ENCODE data around the gene C17orf67. TPM values are rescaled to one million over a fixed set of nuclear protein-coding genes. Genes with fewer than 3 reads are reported as not detected.

C17orf67 gene
- total RNA-seq, 1 experiment from 2014 or later = 1.0 TPM

GRCh38 chr17:56824503-56824902, 9.2 kb downstream of the C17orf67 start:
- H2BK12ac ChIP-seq (ENCODE audit: insufficient read length, low read depth, low read length) = no peak overlapping the region
- Mint-ChIP-seq H3K4me1 (peaks cover 5 to 8% of the 10 kb centered on the region in 2 experiments), H3K27me3 (ENCODE audit: low read depth) (no peaks in the 10 kb centered on the region), H3K36me3 (ENCODE audit: insufficient read depth in 1 of 3, low read depth in 3 of 3) (peaks cover 0 to 7% (median 1%) of the 10 kb centered on the region in 3 experiments; a peak in 4 of 7 replicates), H3K27ac (no peak overlapping the region), H3K9me3 (no peaks in the 10 kb centered on the region; a peak in 1 of 5 replicates), H3K4me3 (no peak overlapping the region)
- no peak overlapping the region for H2AFZ ChIP-seq (ENCODE audit: low read length)
- no peak overlapping the region for H3K9ac ChIP-seq (ENCODE audit: extremely low read depth, insufficient read length, low read length)
- no peaks in the 10 kb centered on the region for H3K79me1 ChIP-seq (ENCODE audit: insufficient read depth, low read depth, low read length, poor library complexity, severe bottlenecking)
- H3K79me2 ChIP-seq (ENCODE audit: insufficient read depth, low read length) = no peaks in the 10 kb centered on the region
- no peak overlapping the region for H2BK20ac ChIP-seq (ENCODE audit: low read depth, low read length, poor library complexity, severe bottlenecking)
- no peak overlapping the region for H4K91ac ChIP-seq (ENCODE audit: insufficient read length, low read depth, low read length)
- no peak overlapping the region for H3K27ac ChIP-seq (ENCODE audit: insufficient read length, low read depth, low read length)
- H2BK120ac ChIP-seq (ENCODE audit: low read depth, low read length, poor library complexity, severe bottlenecking) = no peak overlapping the region
- no peak overlapping the region for H3K18ac ChIP-seq (ENCODE audit: insufficient read length, low read depth, low read length)
- no peak overlapping the region for H4K5ac ChIP-seq (ENCODE audit: insufficient read length, low read depth, low read length)
- no peak overlapping the region for H3K14ac ChIP-seq (ENCODE audit: insufficient read depth, low read length)
- no peak overlapping the region for H3K56ac ChIP-seq (ENCODE audit: insufficient read length, low read depth, low read length)
- no peak for DNase-seq
- no peaks in the 10 kb centered on the region for H3K23me2 ChIP-seq (ENCODE audit: insufficient read length, low read depth, low read length, poor library complexity, severe bottlenecking)
- no peak overlapping the region for H2BK15ac ChIP-seq (ENCODE audit: low read depth, low read length)
- no peaks in the 10 kb centered on the region for H3K4me1 ChIP-seq (ENCODE audit: insufficient read depth, low read length)
- H3K27me3 ChIP-seq (ENCODE audit: insufficient read depth, low read length) = no peaks in the 10 kb centered on the region
- no peak overlapping the region for H3K4me2 ChIP-seq (ENCODE audit: insufficient read depth, insufficient read length, low read length)
- H3K4ac ChIP-seq (ENCODE audit: low read depth, low read length) = no peak overlapping the region
- no peaks in the 10 kb centered on the region for H3K9me3 ChIP-seq (ENCODE audit: control insufficient read depth, low read depth, low read length)
- no peak for TF ChIP-seq CTCF (conservative IDR thresholded peaks at IDR 0.05)
- no peak overlapping the region for H3T11ph ChIP-seq (ENCODE audit: low read length)
- H2AK5ac ChIP-seq (ENCODE audit: insufficient read length, low read length) = no peak overlapping the region
- no peak overlapping the region for H4K8ac ChIP-seq (replicated peaks; ENCODE audit: insufficient read length, low read depth, low read length)
- no CpG with 5 or more reads among the region's 1 CpG for WGBS (ENCODE audit: extremely low coverage, insufficient read length, low lambda C conversion rate)
- H4K20me1 ChIP-seq (ENCODE audit: control insufficient read depth, insufficient read depth, insufficient read length) = no peaks in the 10 kb centered on the region
- H2BK5ac ChIP-seq (ENCODE audit: insufficient read length, low read length) = no peak overlapping the region
- no peak overlapping the region for H3K23ac ChIP-seq (ENCODE audit: insufficient read length, low read depth, low read length)

Measured in H9 (cell line).